Measurements from ENCODE around the gene CCDC174.
A peak's percentile ranks its signal among the peaks of the same experiment; 100 is the strongest.

Gene CCDC174

GRCh38 chr3:14688525-14688924 lies 37.0 kb downstream of the CCDC174 start:
- H3K9ac ChIP-seq (ENCODE audit: low read length) = peak overlapping the region; percentile 43
- peak overlapping the region; percentile 26; the same call in 1 of the 2 replicates for H3K4me3 ChIP-seq (ENCODE audit: low read length)
- no peaks in the 10 kb centered on the region for H3K9me3 ChIP-seq (replicated peaks; ENCODE audit: insufficient read depth, low read length)
- H3K36me3 ChIP-seq (replicated peaks; ENCODE audit: insufficient read depth, low read length) = no peaks in the 10 kb centered on the region
- H3K4me2 ChIP-seq (ENCODE audit: low read depth, low read length) = peak overlapping the region; percentile 83
- no peak overlapping the region for H2AFZ ChIP-seq (ENCODE audit: low read length)
- H3K4me1 ChIP-seq (ENCODE audit: low read length) = peaks cover 51% of the 10 kb centered on the region
- peak overlapping the region; percentile 96 for H3K27ac ChIP-seq (ENCODE audit: low read length)
- H3K27me3 ChIP-seq (replicated peaks; ENCODE audit: insufficient read depth, low read length) = no peaks in the 10 kb centered on the region
- TF ChIP-seq EZH2 (optimal IDR thresholded peaks at IDR 0.05; ENCODE audit: low read depth, low read length) (no peak), EZH2phosphoT487 (IDR thresholded peaks at IDR 0.05; ENCODE audit: low read length) (no peak), CTCF (IDR thresholded peaks at IDR 0.05; ENCODE audit: low read length) (no peak)
- H3K9me2 ChIP-seq (replicated peaks; ENCODE audit: insufficient read depth, low read length) = no peaks in the 10 kb centered on the region
- H4K20me1 ChIP-seq (ENCODE audit: insufficient read depth, low read length) = no peaks in the 10 kb centered on the region
- H3F3A ChIP-seq (ENCODE audit: insufficient read depth, low read length) = peaks cover 43% of the 10 kb centered on the region
- no peaks in the 10 kb centered on the region for H3K79me2 ChIP-seq (ENCODE audit: low read length)
- peak; percentile 65 for DNase-seq

GRCh38 chr3:14689247-14689980 lies 37.9 kb downstream of the CCDC174 start:
- TF ChIP-seq EZH2 (optimal IDR thresholded peaks at IDR 0.05; ENCODE audit: low read depth, low read length) = no peak
- no peak for TF ChIP-seq CTCF (IDR thresholded peaks at IDR 0.05; ENCODE audit: low read length)

GRCh38 chr3:14691239-14691638 lies 39.7 kb downstream of the CCDC174 start:
- Histone ChIP-seq H3F3A (ENCODE audit: insufficient read depth, low read length) (peaks cover 43% of the 10 kb centered on the region), H3K4me3 (ENCODE audit: low read length) (no peak overlapping the region), H3K9me3 (replicated peaks; ENCODE audit: insufficient read depth, low read length) (no peaks in the 10 kb centered on the region), H3K9ac (ENCODE audit: low read length) (no peak overlapping the region), H3K27me3 (replicated peaks; ENCODE audit: insufficient read depth, low read length) (no peaks in the 10 kb centered on the region), H2AFZ (ENCODE audit: low read length) (no peak overlapping the region), H3K9me2 (replicated peaks; ENCODE audit: insufficient read depth, low read length) (no peaks in the 10 kb centered on the region), H3K4me2 (ENCODE audit: low read depth, low read length) (peak overlapping the region; percentile 64), H3K4me1 (ENCODE audit: low read length) (peaks cover 48% of the 10 kb centered on the region), H3K36me3 (replicated peaks; ENCODE audit: insufficient read depth, low read length) (no peaks in the 10 kb centered on the region), H3K79me2 (ENCODE audit: low read length) (no peaks in the 10 kb centered on the region), H3K27ac (ENCODE audit: low read length) (peak overlapping the region; percentile 58; the same call in 1 of the 2 replicates), H4K20me1 (ENCODE audit: insufficient read depth, low read length) (no peaks in the 10 kb centered on the region)
- TF ChIP-seq EZH2 (optimal IDR thresholded peaks at IDR 0.05; ENCODE audit: low read depth, low read length) = no peak
- no peak for TF ChIP-seq CTCF (IDR thresholded peaks at IDR 0.05; ENCODE audit: low read length)
- no peak for TF ChIP-seq EZH2phosphoT487 (IDR thresholded peaks at IDR 0.05; ENCODE audit: low read length)
- DNase-seq = peak; percentile 66

More at GRCh38 chr3:14689247-14689980, 37.9 kb downstream of the CCDC174 start:
- Histone ChIP-seq H3K27ac (ENCODE audit: low read length) (peak overlapping the region; percentile 96), H3K9ac (ENCODE audit: low read length) (peak overlapping the region; percentile 43), H2AFZ (ENCODE audit: low read length) (no peak overlapping the region), H3K4me1 (ENCODE audit: low read length) (peaks cover 51% of the 10 kb centered on the region), H3K4me3 (ENCODE audit: low read length) (peak overlapping the region; percentile 26; the same call in 1 of the 2 replicates), H3K9me2 (replicated peaks; ENCODE audit: insufficient read depth, low read length) (no peaks in the 10 kb centered on the region), H3K9me3 (replicated peaks; ENCODE audit: insufficient read depth, low read length) (no peaks in the 10 kb centered on the region), H3K4me2 (ENCODE audit: low read depth, low read length) (peak overlapping the region; percentile 83), H3K27me3 (replicated peaks; ENCODE audit: insufficient read depth, low read length) (no peaks in the 10 kb centered on the region), H4K20me1 (ENCODE audit: insufficient read depth, low read length) (no peaks in the 10 kb centered on the region), H3K79me2 (ENCODE audit: low read length) (no peaks in the 10 kb centered on the region), H3K36me3 (replicated peaks; ENCODE audit: insufficient read depth, low read length) (no peaks in the 10 kb centered on the region), H3F3A (ENCODE audit: insufficient read depth, low read length) (peaks cover 43% of the 10 kb centered on the region)
- DNase-seq = no peak

Data from MM.1S (cell line).